Uterus (tissue), 2 donors: ENCODE data around the gene NOBOX.

Experiments used
- POLR2A ChIP-seq, 2 donors: fragments of 450-650 bp; IDR thresholded peaks; one replicate each; pipeline ENCODE4 v1.6.1; 2016; ENCODE audit warnings: antibody characterized with exemption in 2 of 2, mild to moderate bottlenecking in 1 of 2, moderate library complexity in 1 of 2
- TF ChIP-seq, protein P1 (sequence below), 4 experiments: fragments of 200-600 bp in 2 of 4; fragments of 450-650 bp in 2 of 4; sonication (generic) in 2 of 4; IDR thresholded peaks; one replicate each; pipeline ENCODE4 v1.5.1; 2016 to 2019; ENCODE audit warnings: antibody characterized with exemption in 4 of 4, mild to moderate bottlenecking in 2 of 4, moderate library complexity in 1 of 4

DNA sequence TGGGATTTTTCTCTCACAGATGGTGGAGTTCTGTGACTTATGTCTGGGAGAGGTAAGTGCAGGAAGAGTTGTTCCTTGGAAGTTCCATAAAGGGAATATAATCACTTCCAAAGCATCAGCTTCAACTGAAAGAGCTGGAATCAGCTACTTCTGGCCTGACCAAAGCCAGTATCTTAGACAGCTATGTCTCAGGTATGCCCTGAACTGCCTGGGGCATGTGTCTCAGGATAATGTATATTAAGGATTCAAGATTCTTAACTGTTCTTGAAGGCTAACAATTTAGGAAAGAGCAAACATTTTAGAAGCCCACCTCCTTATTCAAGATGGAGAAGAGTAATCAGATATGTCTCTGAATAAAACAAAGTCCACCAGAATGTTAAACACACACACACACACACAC, 12.4 kb upstream of the NOBOX start:
- TF ChIP-seq, protein P1, sequence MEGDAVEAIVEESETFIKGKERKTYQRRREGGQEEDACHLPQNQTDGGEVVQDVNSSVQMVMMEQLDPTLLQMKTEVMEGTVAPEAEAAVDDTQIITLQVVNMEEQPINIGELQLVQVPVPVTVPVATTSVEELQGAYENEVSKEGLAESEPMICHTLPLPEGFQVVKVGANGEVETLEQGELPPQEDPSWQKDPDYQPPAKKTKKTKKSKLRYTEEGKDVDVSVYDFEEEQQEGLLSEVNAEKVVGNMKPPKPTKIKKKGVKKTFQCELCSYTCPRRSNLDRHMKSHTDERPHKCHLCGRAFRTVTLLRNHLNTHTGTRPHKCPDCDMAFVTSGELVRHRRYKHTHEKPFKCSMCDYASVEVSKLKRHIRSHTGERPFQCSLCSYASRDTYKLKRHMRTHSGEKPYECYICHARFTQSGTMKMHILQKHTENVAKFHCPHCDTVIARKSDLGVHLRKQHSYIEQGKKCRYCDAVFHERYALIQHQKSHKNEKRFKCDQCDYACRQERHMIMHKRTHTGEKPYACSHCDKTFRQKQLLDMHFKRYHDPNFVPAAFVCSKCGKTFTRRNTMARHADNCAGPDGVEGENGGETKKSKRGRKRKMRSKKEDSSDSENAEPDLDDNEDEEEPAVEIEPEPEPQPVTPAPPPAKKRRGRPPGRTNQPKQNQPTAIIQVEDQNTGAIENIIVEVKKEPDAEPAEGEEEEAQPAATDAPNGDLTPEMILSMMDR (IDR thresholded peaks at IDR 0.05): no peak
- no peak for TF ChIP-seq POLR2A (IDR thresholded peaks at IDR 0.05)
